Astrocyte of the cerebellum (primary cell): ENCODE measurements around the gene CTTNBP2.

ENCODE experiments used
- DNase-seq: peaks from one replicate; pipeline ENCODE4 v3.0.0-alpha.2; 2011; ENCODE audit warnings: low read depth
- H3K4me3 ChIP-seq: 2 replicates; pipeline ENCODE4 v1.5.1; 2011; ENCODE audit warnings: mild to moderate bottlenecking, low read depth, low read length, moderate library complexity
- CTCF ChIP-seq: IDR thresholded peaks from 2 replicates; pipeline ENCODE4 v1.5.1; 2012; ENCODE audit warnings: low read length, low read depth, moderate library complexity, mild to moderate bottlenecking; ENCODE audit errors: missing control alignments
- in situ Hi-C: cut with HindIII; loops from 2 replicates; pipeline ENCODE4 v1.10.0; 2017; ENCODE audit warnings: low sequenced_read_pairs

The CTTNBP2 gene

GRCh38 chr7:117873310-117874190 is at the start of gene CTTNBP2:
Gene CTTNBP2 (minus strand): TSS chr7:117873441. CDS start chr7:117873415, 26 bp downstream.
- H3K4me3 ChIP-seq, result peak within 1 kb of the TSS; percentile 82
- peak; percentile 46 for TF ChIP-seq CTCF
- DNase-seq, result peak; percentile 36
- in situ Hi-C loops, result no loop called here

GRCh38 chr7:117916309-117916708 is 43.1 kb upstream of the CTTNBP2 start:
- in situ Hi-C loops, result no loop called here

GRCh38 chr7:117912421-117912820 is 39.2 kb upstream of the CTTNBP2 start:
- DNase-seq, result no peak
- in situ Hi-C loops, result no loop called here
- no peak overlapping the region for H3K4me3 ChIP-seq
- TF ChIP-seq CTCF, result no peak

More at GRCh38 chr7:117916309-117916708, 43.1 kb upstream of the CTTNBP2 start:
- no peak overlapping the region for H3K4me3 ChIP-seq
- no peak for DNase-seq
- TF ChIP-seq CTCF, result no peak

GRCh38 chr7:117908031-117908795 is 35.0 kb upstream of the CTTNBP2 start:
- no peak for DNase-seq
- in situ Hi-C loops, result no loop called here
- H3K4me3 ChIP-seq, result no peak overlapping the region
- no peak for TF ChIP-seq CTCF

- in situ Hi-C loops, result no loop called here
- no peak for DNase-seq
- no peak overlapping the region for H3K4me3 ChIP-seq
- no peak for TF ChIP-seq CTCF
Observed at GRCh38 chr7:117907049-117907640, 33.9 kb upstream of the CTTNBP2 start.

GRCh38 chr7:117902314-117902889 is 29.2 kb upstream of the CTTNBP2 start:
- in situ Hi-C loops, result no loop called here
- H3K4me3 ChIP-seq, result no peak overlapping the region
- no peak for TF ChIP-seq CTCF
- no peak for DNase-seq
